ENCODE results near the gene PHF12. TPM values are rescaled to one million over a fixed set of nuclear protein-coding genes. Genes with fewer than 3 reads are reported as not detected.

Gene PHF12
- total and polyA plus RNA-seq, 10 of the 15 experiments (the other 5 are each of a cell fraction or from before 2014, with no cell fraction given) = 1.3 to 43.9 (median 19.2) TPM

DNA sequence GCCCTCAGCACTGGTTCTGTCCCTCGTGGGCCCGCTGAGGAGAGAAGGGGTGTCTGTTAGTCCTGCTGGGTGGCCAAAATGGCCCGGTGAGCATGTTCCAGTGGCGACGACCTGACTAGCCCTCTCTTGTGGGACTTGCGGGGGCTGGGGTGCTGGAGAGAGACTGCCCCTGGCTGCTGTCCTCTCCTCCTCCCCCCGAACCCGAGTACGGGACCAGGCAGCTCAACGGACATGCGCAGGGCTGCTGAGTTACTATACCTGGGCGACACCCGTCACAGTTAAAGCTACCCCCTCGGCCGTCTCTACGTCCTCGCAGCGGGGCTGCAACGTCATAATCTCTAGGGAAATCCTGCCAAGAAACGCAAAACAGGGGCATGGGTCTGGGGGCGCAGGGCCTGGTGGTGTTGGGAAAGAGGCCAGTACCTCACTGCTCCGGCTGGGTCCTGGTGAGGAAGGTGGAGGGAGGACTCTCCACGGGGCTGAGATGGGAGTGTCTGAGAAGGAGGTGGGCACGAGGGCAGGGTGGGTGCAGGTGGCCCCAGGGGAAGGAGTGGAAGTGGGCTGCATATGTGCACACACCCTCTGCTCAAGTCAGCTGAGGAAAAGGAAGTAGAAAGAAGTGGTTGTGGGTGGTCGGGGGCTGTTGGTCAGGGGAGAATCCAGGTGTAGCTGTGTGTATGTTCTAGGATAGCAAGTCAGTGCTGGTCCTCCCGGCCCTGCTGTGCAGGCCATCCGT, 67.2 kb downstream of the PHF12 start:
- no peak overlapping the region for H3K4me2 ChIP-seq (ENCODE audit: control insufficient read depth, insufficient read depth)
- ATAC-seq = no peak
- in situ Hi-C loops (cut with MboI) = loop anchor here (25.0 kb wide), 1 partner anchor 1397 kb away; no protein-coding TSS in a partner anchor

More for the DNA sequence above, 67.2 kb downstream of the PHF12 start:
- peaks cover 17% of the 10 kb centered on the region for H3K4me1 ChIP-seq (ENCODE audit: control insufficient read depth, insufficient read depth, low read length)
- no peaks in the 10 kb centered on the region for H3K9me3 ChIP-seq (replicated peaks; ENCODE audit: control insufficient read depth, insufficient read depth, low read length)
- H3K27ac ChIP-seq (ENCODE audit: control insufficient read depth, insufficient read depth) = no peak overlapping the region
- no peak overlapping the region for H3K9ac ChIP-seq (ENCODE audit: control insufficient read depth, insufficient read depth, low read length)
- ChIA-PET RAD21 (ENCODE audit: unreplicated experiment) (interaction anchor here (1.2 to 1.4 kb wide), 2 partner anchors 12 kb away, joined by 3 read pairs; no protein-coding TSS in a partner anchor), POLR2A (no interaction called here), CTCF (interaction anchor here (0.6 to 1.0 kb wide), 3 partner anchors 33 to 249 kb away, joined by 3 read pairs; no protein-coding TSS in a partner anchor), SMC1A (ENCODE audit: uncharacterized antibody, unreplicated experiment) (interaction anchor here (0.7 kb wide), 1 partner anchor 121 kb away, joined by 4 read pairs; no protein-coding TSS in a partner anchor)
- no peak overlapping the region for H2AFZ ChIP-seq (ENCODE audit: control insufficient read depth, low read depth, low read length)
- H3K27me3 ChIP-seq (replicated peaks in 1 of 2; ENCODE audit: control insufficient read depth in 2 of 2, insufficient read depth in 2 of 2, low read length in 1 of 2) = no peaks in the 10 kb centered on the region
- DNase-seq (ENCODE audit: low read depth, low spot score) (no peak), FAIRE-seq (no peak)
- WGBS (ENCODE audit: insufficient coverage, insufficient replicate concordance, low lambda C conversion rate, missing lambda C conversion rate) = 76% methylated on average over 27 of the region's 27 CpGs
- H4K20me1 ChIP-seq (ENCODE audit: control insufficient read depth, insufficient read depth) = no peaks in the 10 kb centered on the region; the same call in 1 of the 2 replicates
- intact Hi-C loops (cut with micrococcal nuclease; ENCODE audit: unreplicated experiment) = no loop called here
- no peak for TF ChIP-seq CHD4 (IDR thresholded peaks at IDR 0.05)
- TF ChIP-seq SPI1 (IDR thresholded peaks at IDR 0.05; ENCODE audit: borderline replicate concordance, insufficient read depth, low read depth, low read length) = no peak
- TF ChIP-seq, protein P1, sequence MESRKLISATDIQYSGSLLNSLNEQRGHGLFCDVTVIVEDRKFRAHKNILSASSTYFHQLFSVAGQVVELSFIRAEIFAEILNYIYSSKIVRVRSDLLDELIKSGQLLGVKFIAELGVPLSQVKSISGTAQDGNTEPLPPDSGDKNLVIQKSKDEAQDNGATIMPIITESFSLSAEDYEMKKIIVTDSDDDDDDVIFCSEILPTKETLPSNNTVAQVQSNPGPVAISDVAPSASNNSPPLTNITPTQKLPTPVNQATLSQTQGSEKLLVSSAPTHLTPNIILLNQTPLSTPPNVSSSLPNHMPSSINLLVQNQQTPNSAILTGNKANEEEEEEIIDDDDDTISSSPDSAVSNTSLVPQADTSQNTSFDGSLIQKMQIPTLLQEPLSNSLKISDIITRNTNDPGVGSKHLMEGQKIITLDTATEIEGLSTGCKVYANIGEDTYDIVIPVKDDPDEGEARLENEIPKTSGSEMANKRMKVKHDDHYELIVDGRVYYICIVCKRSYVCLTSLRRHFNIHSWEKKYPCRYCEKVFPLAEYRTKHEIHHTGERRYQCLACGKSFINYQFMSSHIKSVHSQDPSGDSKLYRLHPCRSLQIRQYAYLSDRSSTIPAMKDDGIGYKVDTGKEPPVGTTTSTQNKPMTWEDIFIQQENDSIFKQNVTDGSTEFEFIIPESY (IDR thresholded peaks at IDR 0.05) = no peak
- no peak for TF ChIP-seq PRDM15 (CRISPR knock-in tag; IDR thresholded peaks at IDR 0.05)
- no peak for TF ChIP-seq ZSCAN29 (IDR thresholded peaks at IDR 0.05)
- no peak for TF ChIP-seq MTA3 (IDR thresholded peaks at IDR 0.05; ENCODE audit: borderline replicate concordance, low read length)
- no peak for TF ChIP-seq RELA (IDR thresholded peaks at IDR 0.05; ENCODE audit: borderline replicate concordance, partially characterized antibody)
- TF ChIP-seq NBN (IDR thresholded peaks at IDR 0.05) = no peak
- no peak for TF ChIP-seq E2F8 (IDR thresholded peaks at IDR 0.05; ENCODE audit: low read depth, partially characterized antibody)
- TF ChIP-seq, protein P2, sequence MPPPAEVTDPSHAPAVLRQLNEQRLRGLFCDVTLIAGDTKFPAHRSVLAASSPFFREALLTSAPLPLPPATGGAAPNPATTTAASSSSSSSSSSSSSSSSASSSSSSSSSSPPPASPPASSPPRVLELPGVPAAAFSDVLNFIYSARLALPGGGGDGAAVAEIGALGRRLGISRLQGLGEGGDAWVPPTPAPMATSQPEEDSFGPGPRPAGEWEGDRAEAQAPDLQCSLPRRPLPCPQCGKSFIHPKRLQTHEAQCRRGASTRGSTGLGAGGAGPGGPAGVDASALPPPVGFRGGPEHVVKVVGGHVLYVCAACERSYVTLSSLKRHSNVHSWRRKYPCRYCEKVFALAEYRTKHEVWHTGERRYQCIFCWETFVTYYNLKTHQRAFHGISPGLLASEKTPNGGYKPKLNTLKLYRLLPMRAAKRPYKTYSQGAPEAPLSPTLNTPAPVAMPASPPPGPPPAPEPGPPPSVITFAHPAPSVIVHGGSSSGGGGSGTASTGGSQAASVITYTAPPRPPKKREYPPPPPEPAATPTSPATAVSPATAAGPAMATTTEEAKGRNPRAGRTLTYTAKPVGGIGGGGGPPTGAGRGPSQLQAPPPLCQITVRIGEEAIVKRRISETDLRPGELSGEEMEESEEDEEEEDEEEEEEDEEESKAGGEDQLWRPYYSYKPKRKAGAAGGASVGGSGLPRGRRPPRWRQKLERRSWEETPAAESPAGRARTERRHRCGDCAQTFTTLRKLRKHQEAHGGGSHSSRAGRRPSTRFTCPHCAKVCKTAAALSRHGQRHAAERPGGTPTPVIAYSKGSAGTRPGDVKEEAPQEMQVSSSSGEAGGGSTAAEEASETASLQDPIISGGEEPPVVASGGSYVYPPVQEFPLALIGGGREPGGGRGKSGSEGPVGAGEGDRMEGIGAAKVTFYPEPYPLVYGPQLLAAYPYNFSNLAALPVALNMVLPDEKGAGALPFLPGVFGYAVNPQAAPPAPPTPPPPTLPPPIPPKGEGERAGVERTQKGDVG (CRISPR knock-in tag; IDR thresholded peaks at IDR 0.05) = no peak
- no peak overlapping the region for H3K4me3 ChIP-seq
- H3K36me3 ChIP-seq (ENCODE audit: control insufficient read depth in 2 of 2, insufficient read depth in 2 of 2, low read length in 1 of 2) = peaks cover 9 to 33% of the 10 kb centered on the region in 2 experiments; a peak in 3 of 4 replicates
- no TSS peak for BruUV-seq (replicated peaks)
- no peaks in the 10 kb centered on the region for H3K79me2 ChIP-seq (ENCODE audit: control insufficient read depth, insufficient read depth, low read length)

All from GM12878 (cell line).